A673 (cell line): ENCODE measurements around the gene FBP1. TPM values are rescaled to one million over a fixed set of nuclear protein-coding genes. Genes with fewer than 3 reads are reported as not detected.

ENCODE experiments used
- BruUV-seq: library from RNA; stranded (reverse); fragments of 400-500 nt; replicated peaks from 2 replicates; lab custom pipeline; 2021; lab: Mats Ljungman, UMichigan
- CTCF ChIA-PET: fragments of 300-600 bp; sonication (Branson Sonifier 250); formaldehyde crosslinking; loops from one replicate; lab custom pipeline; 2022; ENCODE audit warnings: antibody characterized with exemption; lab: Charles Lee
- POLR2A ChIA-PET: fragments of 300-600 bp; sonication (Branson Sonifier 250); formaldehyde crosslinking; loops from one replicate; lab custom pipeline; 2022; ENCODE audit warnings: antibody characterized with exemption; ENCODE audit not compliant: low non-redundant PET; lab: Charles Lee
- DNase-seq: peaks from one replicate; pipeline ENCODE4 v3.0.0-alpha.2; 2015; ENCODE audit warnings: low spot score
- H3K27ac ChIP-seq: fragments of 200-600 bp; sonication (generic); 2 replicates; pipeline ENCODE4 v1.5.1; 2016; ENCODE audit warnings: mixed run types, low read depth, mild to moderate bottlenecking, mixed read lengths, antibody characterized with exemption, low read length; ENCODE audit not compliant: poor library complexity, severe bottlenecking
- H3K27me3 ChIP-seq: fragments of 200-600 bp; sonication (generic); replicated peaks from 2 replicates; pipeline ENCODE4 v1.6.1; 2017; ENCODE audit warnings: mixed run types, low read depth, mild to moderate bottlenecking, mixed read lengths, antibody characterized with exemption, low read length; ENCODE audit not compliant: insufficient read depth, poor library complexity
- H3K36me3 ChIP-seq: fragments of 200-600 bp; sonication (generic); 2 replicates; pipeline ENCODE4 v1.6.1; 2016; ENCODE audit warnings: mixed run types, mild to moderate bottlenecking, mixed read lengths, antibody characterized with exemption, low read length; ENCODE audit not compliant: insufficient read depth, poor library complexity, severe bottlenecking
- H3K4me1 ChIP-seq: fragments of 200-600 bp; sonication (generic); 2 replicates; pipeline ENCODE4 v1.6.1; 2017; ENCODE audit warnings: mixed run types, mild to moderate bottlenecking, mixed read lengths, antibody characterized with exemption, low read length; ENCODE audit not compliant: insufficient read depth, poor library complexity, severe bottlenecking
- H3K4me3 ChIP-seq: fragments of 200-600 bp; sonication (generic); 2 replicates; pipeline ENCODE4 v1.5.1; 2016; ENCODE audit warnings: low read depth, mixed run types, mild to moderate bottlenecking, mixed read lengths, low read length; ENCODE audit not compliant: poor library complexity, severe bottlenecking
- H3K9me3 ChIP-seq: fragments of 200-600 bp; sonication (generic); 2 replicates; pipeline ENCODE4 v1.6.1; 2016; ENCODE audit warnings: mixed run types, low read depth, mild to moderate bottlenecking, mixed read lengths, antibody characterized with exemption, low read length; ENCODE audit not compliant: poor library complexity, severe bottlenecking
- CTCF ChIP-seq: fragments of 300-800, 200-600 bp; sonication (generic); conservative IDR thresholded peaks from 2 replicates; pipeline ENCODE4 v1.5.1; 2017; ENCODE audit warnings: low read depth, mild to moderate bottlenecking, antibody characterized with exemption, low read length, moderate library complexity, mixed read lengths
- EZH2 ChIP-seq: fragments of 200-600 bp; sonication (generic); IDR thresholded peaks from 2 replicates; pipeline ENCODE4 v1.6.1; 2017; ENCODE audit warnings: borderline replicate concordance, low read depth, mild to moderate bottlenecking, mixed read lengths, antibody characterized with exemption, low read length; ENCODE audit not compliant: poor library complexity, severe bottlenecking
- intact Hi-C: fragments of 100-400 bp; cut with micrococcal nuclease; formaldehyde crosslinking; loops from one replicate; pipeline ENCODE4 v1.10.0; 2022; ENCODE audit not compliant: unreplicated experiment
- total RNA-seq: library from RNA; stranded (reverse); gene quantifications from 2 replicates; pipeline ENCODE4 v1.2.3, GENCODE V29; 2021

Gene FBP1
- total RNA-seq, 1 experiment from 2014 or later: not detected

- no peak overlapping the region for H3K27ac ChIP-seq
- H3K9me3 ChIP-seq: no peaks in the 10 kb centered on the region
- ChIA-PET CTCF (no interaction called here), POLR2A (no interaction called here)
- H3K4me1 ChIP-seq: peaks cover 5% of the 10 kb centered on the region
- no TSS peak for BruUV-seq
- H3K4me3 ChIP-seq: no peak overlapping the region
- DNase-seq: no peak
- intact Hi-C loops: no loop called here
- no peaks in the 10 kb centered on the region for H3K27me3 ChIP-seq
- TF ChIP-seq EZH2: no peak
- no peak for TF ChIP-seq CTCF
- H3K36me3 ChIP-seq: no peaks in the 10 kb centered on the region
Observed at GRCh38 chr9:94586316-94586715, 53.0 kb downstream of the FBP1 start.

- ChIA-PET POLR2A (no interaction called here), CTCF (no interaction called here)
Observed at GRCh38 chr9:94584555-94584954, 54.8 kb downstream of the FBP1 start.

GRCh38 chr9:94581728-94582127 is 57.6 kb downstream of the FBP1 start:
- POLR2A ChIA-PET: no interaction called here
- no peak for DNase-seq
- Histone ChIP-seq H3K27me3 (no peaks in the 10 kb centered on the region), H3K4me3 (no peak overlapping the region), H3K27ac (no peak overlapping the region), H3K9me3 (no peaks in the 10 kb centered on the region), H3K36me3 (no peaks in the 10 kb centered on the region), H3K4me1 (peaks cover 4% of the 10 kb centered on the region)
- intact Hi-C loops: no loop called here
- TF ChIP-seq CTCF: no peak
- TF ChIP-seq EZH2: no peak
- CTCF ChIA-PET: interaction anchor here (0.5 kb wide), 1 partner anchor 328 kb away, joined by 3 read pairs; no protein-coding TSS in a partner anchor
- BruUV-seq: no TSS peak

More at GRCh38 chr9:94584555-94584954, 54.8 kb downstream of the FBP1 start:
- H3K27me3 ChIP-seq: no peaks in the 10 kb centered on the region
- no TSS peak for BruUV-seq
- no peak for TF ChIP-seq CTCF
- no peak for TF ChIP-seq EZH2
- no peak overlapping the region for H3K4me3 ChIP-seq
- intact Hi-C loops: no loop called here
- DNase-seq: no peak
- H3K9me3 ChIP-seq: no peaks in the 10 kb centered on the region
- H3K36me3 ChIP-seq: no peaks in the 10 kb centered on the region
- peaks cover 5% of the 10 kb centered on the region for H3K4me1 ChIP-seq
- H3K27ac ChIP-seq: no peak overlapping the region
